HG03139 (cell line): ENCODE measurements around the gene MAP1B.

Experiments
- ATAC-seq: cut with Tn5 transposase; IDR thresholded peaks from one replicate; pipeline ENCODE4 v1.9.1; 2021; ENCODE audit not compliant: unreplicated experiment

The MAP1B gene

DNA sequence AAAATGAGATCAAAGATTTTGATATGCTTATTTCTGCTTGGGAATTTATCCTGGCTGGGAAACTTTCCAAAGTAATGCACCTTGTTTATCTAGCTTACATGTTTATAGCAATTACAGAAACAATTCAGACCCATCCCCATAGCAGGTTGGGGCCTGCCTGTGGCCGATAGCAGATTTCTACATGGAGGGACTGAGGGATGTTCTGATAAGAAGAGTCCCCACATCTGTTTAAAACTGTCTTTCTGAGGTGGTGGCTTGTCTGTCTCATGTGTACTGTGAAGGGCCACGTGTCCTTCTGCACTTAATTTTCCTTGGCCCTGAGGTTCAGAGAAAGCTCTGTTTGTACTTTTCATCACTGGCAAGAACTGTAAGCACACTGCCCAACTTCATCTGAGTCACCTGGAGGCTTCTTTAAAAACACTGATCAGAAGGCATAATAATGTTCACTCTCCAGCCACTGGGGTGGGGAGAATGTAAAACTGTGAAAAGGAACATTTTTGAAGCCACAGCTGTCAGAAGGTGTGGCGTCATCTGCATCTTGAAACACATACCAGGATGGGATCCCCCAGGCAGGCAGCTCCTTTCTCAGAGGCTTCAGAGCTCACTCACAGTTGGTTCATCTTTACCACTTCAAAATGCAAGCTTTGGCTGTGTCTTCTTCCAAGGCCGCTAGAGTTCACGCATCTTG, 80.3 kb downstream of the MAP1B start:
- no peak for ATAC-seq

DNA sequence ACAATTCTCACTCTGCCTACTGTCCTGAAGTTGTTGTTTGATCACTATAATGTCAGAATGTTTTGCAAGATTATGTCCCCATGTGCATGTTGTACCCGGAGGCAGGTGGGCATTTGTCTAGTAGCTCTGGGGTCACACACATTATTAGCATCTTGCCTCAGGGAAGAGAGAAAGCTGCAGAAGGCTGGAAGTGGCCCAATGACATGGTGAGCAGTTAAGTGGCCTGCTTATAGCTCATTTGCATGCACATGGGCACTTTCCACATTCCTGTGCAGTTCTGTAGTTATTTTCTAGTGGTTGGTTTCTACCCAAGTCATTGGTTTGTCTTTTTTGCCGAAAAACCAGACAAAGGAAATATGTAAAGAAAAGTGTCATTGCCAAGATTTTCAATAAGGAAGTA, 80.9 kb downstream of the MAP1B start:
- ATAC-seq: no peak

DNA sequence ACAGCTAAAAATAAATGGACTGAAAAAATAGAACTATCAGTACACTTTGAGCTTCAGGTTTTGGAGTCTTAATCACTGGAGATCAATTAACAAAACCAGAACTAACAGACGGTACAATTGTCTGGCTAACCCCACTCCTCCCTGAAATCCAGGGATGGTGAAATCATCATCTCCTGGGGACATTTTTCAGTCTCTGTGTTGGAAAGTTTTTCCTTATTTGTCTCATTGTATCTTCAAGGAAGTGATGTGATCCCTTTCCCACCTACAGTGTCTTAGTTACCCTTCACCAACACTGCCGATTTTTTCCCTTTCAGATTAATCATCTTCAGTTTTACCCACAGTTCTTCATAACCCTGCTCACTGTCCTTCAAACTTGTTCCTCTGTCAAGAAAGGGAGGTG, 81.9 kb downstream of the MAP1B start:
- ATAC-seq: no peak

DNA sequence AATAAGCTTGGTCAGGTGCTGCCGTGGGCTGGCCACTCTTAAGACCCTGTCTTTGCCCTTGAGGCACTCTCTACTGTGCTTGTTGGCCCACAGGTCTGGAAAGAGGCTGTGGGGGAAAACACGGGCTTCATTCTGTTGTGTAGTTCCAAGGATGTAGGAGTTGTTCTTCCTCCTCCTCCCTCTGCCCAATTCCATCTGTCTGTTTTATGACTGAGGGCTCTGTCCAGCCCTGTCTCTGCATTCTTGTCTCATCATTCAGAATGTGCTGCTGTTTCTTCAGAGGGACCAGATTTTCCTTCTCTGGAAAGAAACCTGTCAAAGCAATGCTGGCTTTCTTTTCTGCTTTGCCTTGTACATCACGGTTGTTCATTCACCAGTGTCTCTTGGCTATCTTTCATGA, 84.1 kb downstream of the MAP1B start:
- no peak for ATAC-seq

DNA sequence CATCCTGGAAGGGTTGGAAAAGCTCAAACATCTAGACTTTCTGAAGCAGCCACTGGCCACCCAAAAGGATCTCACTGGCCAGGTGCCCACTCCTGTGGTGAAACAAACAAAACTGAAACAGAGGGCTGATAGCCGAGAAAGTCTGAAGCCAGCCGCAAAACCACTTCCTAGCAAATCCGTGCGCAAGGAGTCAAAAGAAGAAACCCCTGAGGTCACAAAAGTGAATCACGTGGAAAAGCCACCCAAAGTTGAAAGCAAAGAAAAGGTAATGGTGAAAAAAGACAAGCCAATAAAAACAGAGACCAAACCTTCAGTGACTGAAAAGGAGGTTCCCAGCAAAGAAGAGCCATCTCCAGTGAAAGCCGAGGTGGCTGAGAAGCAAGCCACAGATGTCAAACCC, 87.6 kb downstream of the MAP1B start:
- ATAC-seq: peak; percentile 91

GRCh38 chr5:72195581-72195980, 88.3 kb downstream of the MAP1B start:
- ATAC-seq: no peak

- ATAC-seq: no peak
Observed at GRCh38 chr5:72197393-72197792, 90.1 kb downstream of the MAP1B start.

- no peak for ATAC-seq
Observed at GRCh38 chr5:72199681-72200080, 92.4 kb downstream of the MAP1B start.

- no peak for ATAC-seq
Observed at GRCh38 chr5:72202331-72202825, 95.1 kb downstream of the MAP1B start.

DNA sequence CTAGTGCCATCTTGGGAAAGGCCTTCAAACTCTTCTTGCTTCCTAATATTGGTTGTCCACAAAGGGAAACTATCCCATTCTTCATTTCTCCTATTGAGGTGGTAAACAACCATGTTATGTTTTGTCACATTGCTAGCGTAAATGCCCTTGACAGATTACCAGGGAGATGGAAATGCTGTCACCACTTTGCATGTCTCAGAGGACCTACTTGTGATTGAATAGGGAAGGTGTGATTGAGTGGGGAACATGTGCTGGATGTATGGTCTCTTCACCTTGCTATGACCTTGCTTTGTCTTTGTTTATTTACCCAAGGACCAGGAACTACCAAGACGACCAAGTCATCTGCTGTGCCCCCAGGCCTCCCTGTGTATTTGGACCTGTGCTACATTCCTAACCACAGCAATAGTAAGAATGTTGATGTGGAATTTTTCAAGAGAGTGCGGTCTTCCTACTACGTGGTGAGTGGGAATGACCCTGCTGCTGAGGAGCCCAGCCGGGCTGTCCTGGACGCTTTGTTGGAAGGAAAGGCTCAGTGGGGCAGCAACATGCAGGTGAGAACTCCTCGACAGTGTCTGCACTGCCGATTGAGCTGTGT, 96.1 kb downstream of the MAP1B start:
- ATAC-seq: no peak

GRCh38 chr5:72204946-72205345, 97.7 kb downstream of the MAP1B start:
- ATAC-seq: no peak

DNA sequence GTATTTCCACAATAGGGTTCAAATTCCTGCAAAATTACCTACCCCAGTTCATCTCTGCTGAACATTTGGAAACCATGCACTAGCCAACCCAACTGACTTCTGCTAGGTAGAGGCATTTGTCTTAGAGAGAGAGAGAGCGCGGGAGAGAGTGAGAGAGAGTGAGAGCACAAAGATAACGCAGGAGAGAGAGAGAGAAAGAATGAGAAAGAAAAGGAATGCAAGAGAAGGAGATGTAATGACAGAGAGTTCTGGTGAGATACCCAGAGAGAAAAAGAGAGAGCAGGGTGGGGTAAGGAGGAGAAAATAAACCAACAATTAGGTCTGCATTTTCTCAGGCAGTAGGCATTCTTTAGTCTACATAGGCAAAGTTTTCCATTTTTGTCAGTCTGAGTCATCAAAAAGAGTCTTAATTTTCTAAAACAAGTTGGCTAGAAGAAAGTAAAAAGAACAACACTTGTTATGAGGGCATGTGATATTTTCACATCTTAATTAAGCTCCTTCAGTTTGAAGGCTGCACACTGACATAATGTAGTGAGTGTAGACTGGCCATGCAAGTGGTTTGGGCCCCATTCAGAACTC, 98.2 kb downstream of the MAP1B start:
- no peak for ATAC-seq

DNA sequence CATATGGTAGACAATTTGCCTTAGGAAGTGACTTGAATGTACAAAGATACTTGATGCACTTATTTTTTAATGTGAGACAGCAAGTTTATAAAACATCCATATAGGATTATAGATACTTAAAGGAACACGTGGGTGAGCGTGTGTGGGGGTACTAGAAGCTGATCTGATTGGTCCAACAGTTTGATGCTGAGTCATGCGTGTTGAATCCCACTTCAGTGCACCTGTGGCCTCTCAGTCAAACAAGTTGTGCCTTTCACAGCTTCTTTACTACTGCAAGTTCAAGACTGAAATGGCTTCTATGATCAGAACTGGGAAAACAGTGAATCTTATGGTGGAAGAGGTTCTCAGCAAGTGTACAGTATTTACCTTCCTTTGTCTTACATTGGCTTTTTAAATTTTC, 98.9 kb downstream of the MAP1B start:
- ATAC-seq: no peak

DNA sequence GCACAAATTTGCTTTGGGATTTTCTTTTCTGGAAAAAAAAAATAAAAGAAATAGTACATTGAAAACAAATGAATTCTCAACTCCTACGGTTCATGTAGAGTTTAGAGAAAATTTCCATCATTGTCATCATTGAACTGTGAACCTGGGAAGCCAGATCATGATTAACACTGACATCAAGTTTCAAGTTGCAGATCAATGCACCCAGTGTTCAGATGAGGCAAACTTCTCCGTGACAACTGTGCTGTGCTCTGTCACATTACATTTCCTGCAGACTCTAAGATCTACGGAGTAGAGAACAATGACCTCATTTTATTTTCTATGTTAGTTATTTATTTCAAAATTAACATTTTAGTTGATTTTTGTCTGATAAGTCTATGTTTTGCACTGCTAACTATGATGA, 99.7 kb downstream of the MAP1B start:
- no peak for ATAC-seq

DNA sequence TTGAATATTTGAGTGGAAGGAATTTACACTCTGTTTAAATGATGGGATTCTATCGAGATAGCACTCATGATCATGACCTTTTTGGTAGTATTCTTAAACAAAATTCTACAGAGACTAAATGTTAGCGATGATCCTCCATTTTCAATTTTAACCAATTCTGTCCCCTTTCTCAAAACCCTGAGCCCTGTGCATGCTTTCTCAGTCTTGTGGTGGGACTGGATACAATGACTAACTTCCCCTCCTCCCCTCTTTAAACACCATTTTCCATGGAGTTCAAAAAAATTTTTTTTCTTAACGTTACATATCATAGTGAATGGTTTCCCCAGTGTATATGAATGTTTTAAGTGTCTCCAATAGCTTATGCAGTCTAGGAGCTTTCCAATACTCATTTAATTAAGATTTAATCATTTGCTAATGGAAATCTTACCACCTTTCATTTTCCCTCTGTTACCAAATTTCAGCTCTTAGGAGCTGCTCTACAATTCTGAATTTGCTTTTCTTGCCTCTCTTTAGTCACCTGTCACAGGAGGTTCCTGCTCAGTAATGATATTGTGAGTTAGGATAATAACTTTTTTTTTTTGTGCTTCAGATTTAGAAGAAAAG, 101.2 kb downstream of the MAP1B start:
- ATAC-seq: no peak

- no peak for ATAC-seq
Observed at GRCh38 chr5:72209147-72210115, 102.2 kb downstream of the MAP1B start.

GRCh38 chr5:72210888-72211678, 103.8 kb downstream of the MAP1B start:
- no peak for ATAC-seq

DNA sequence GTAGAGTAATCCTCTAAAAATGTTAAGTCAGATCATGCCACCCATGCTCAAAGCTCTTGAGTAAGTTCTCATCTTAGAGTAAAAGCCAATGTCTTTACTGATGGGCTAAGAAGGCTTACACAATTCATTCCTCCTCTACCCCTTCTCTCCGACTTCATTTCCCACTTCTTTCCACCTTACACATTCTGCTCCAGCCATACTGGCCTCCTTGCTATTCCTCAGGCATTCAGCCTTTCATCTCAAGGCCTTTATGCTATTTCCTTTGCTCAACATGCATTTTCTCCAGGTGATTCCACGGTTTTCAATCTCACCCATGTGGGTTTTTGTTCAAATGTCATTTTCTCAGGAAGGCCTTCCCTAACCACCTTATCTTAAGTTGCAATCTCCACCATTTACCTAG, 104.9 kb downstream of the MAP1B start:
- no peak for ATAC-seq

DNA sequence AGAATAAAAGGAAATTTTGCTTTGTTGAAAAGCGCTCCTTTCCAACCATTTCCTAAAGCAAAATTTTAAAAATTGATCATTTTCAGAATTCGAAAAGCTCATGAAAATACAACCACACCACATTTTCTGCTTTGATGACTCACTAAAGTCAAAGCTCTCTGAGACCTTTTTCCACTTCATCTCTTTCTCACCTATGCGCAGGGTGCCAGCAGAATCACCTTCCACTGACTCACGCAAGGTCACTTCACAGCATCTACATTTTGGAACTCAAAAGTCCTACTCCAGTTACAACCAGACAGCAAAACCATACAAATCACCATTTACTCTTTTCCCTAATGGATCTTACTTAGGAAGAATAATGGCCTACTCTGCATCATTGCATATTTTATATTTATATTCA, 106.2 kb downstream of the MAP1B start:
- ATAC-seq: no peak

- ATAC-seq: no peak
Observed at GRCh38 chr5:72214168-72214567, 106.9 kb downstream of the MAP1B start.
